ENCODE measurements around the gene CHIC2. TPM values are rescaled to one million over a fixed set of nuclear protein-coding genes. Genes with fewer than 3 reads are reported as not detected.
"Not testable (repeated sequence)": the region's sequence is repeated elsewhere in the genome, so short reads cannot be mapped to it uniquely, and the experiment has no call there.

Gene CHIC2
- total RNA-seq, 1 donor from 2014 or later, result 16.5 TPM

- no peak overlapping the region for H3K27ac Mint-ChIP-seq
- TF ChIP-seq CTCF (conservative IDR thresholded peaks at IDR 0.05), result no peak
- H3K36me3 Mint-ChIP-seq, result peaks cover 36% of the 10 kb centered on the region
- no peaks in the 10 kb centered on the region for H3K27me3 Mint-ChIP-seq
- no peak overlapping the region for H3K4me3 Mint-ChIP-seq
- H3K4me1 Mint-ChIP-seq (ENCODE audit: unreplicated experiment), result peaks cover 3% of the 10 kb centered on the region
- peaks cover 6% of the 10 kb centered on the region for H3K9me3 Mint-ChIP-seq
- no peak for DNase-seq (ENCODE audit: extremely low spot score, unreplicated experiment)
These were observed 26.3 kb downstream of the CHIC2 start for GRCh38 chr4:54038056-54038455.

- no peak for TF ChIP-seq CTCF (conservative IDR thresholded peaks at IDR 0.05)
- Mint-ChIP-seq H3K4me3 (no peak overlapping the region), H3K36me3 (peaks cover 28% of the 10 kb centered on the region), H3K27me3 (no peaks in the 10 kb centered on the region), H3K4me1 (ENCODE audit: unreplicated experiment) (peaks cover 12% of the 10 kb centered on the region), H3K9me3 (peaks cover 6% of the 10 kb centered on the region), H3K27ac (no peak overlapping the region)
- no peak for DNase-seq (ENCODE audit: extremely low spot score, unreplicated experiment)
These were observed 28.2 kb downstream of the CHIC2 start for GRCh38 chr4:54036184-54036583.

GRCh38 chr4:54032558-54033135 lies 31.8 kb downstream of the CHIC2 start:
- H3K4me3 Mint-ChIP-seq, result peak overlapping the region; percentile 72
- TF ChIP-seq CTCF (conservative IDR thresholded peaks at IDR 0.05), result no peak
- no peak for DNase-seq (ENCODE audit: extremely low spot score, unreplicated experiment)
- H3K36me3 Mint-ChIP-seq, result peaks cover 13% of the 10 kb centered on the region
- H3K4me1 Mint-ChIP-seq (ENCODE audit: unreplicated experiment), result peaks cover 20% of the 10 kb centered on the region
- peak overlapping the region; percentile 46 for H3K27ac Mint-ChIP-seq
- peaks cover 6% of the 10 kb centered on the region for H3K9me3 Mint-ChIP-seq
- no peaks in the 10 kb centered on the region for H3K27me3 Mint-ChIP-seq

GRCh38 chr4:54027311-54027710 lies 37.1 kb downstream of the CHIC2 start:
- TF ChIP-seq CTCF (conservative IDR thresholded peaks at IDR 0.05), result no peak
- H3K27me3 Mint-ChIP-seq, result no peaks in the 10 kb centered on the region

GRCh38 chr4:54025582-54025981 lies 38.8 kb downstream of the CHIC2 start:
- no peak for DNase-seq (ENCODE audit: extremely low spot score, unreplicated experiment)
- Mint-ChIP-seq H3K36me3 (no peaks in the 10 kb centered on the region), H3K27ac (no peak overlapping the region), H3K4me1 (ENCODE audit: unreplicated experiment) (peaks cover 5% of the 10 kb centered on the region), H3K9me3 (no peaks in the 10 kb centered on the region), H3K27me3 (no peaks in the 10 kb centered on the region), H3K4me3 (no peak overlapping the region)
- TF ChIP-seq CTCF (conservative IDR thresholded peaks at IDR 0.05), result no peak

More at GRCh38 chr4:54027311-54027710, 37.1 kb downstream of the CHIC2 start:
- DNase-seq (ENCODE audit: extremely low spot score, unreplicated experiment), result no peak
- Mint-ChIP-seq H3K4me3 (no peak overlapping the region), H3K36me3 (no peaks in the 10 kb centered on the region), H3K27ac (no peak overlapping the region), H3K9me3 (no peaks in the 10 kb centered on the region), H3K4me1 (ENCODE audit: unreplicated experiment) (peaks cover 9% of the 10 kb centered on the region)

GRCh38 chr4:54023019-54023418 lies 41.4 kb downstream of the CHIC2 start:
- H3K4me1 Mint-ChIP-seq (ENCODE audit: unreplicated experiment); H3K27ac Mint-ChIP-seq; H3K4me3 Mint-ChIP-seq; H3K9me3 Mint-ChIP-seq; H3K36me3 Mint-ChIP-seq; DNase-seq (ENCODE audit: extremely low spot score, unreplicated experiment); H3K27me3 Mint-ChIP-seq: not testable (repeated sequence)
